H1 (cell line): Measurements from ENCODE around the gene DDN. TPM values are rescaled to one million over a fixed set of nuclear protein-coding genes. Genes with fewer than 3 reads are reported as not detected.

ENCODE experiments used
- CTCF ChIA-PET: fragments of 300-600 bp; sonication (Branson Sonifier 250); formaldehyde crosslinking; loops from one replicate; lab custom pipeline; 2021; ENCODE audit not compliant: partially characterized antibody; lab: Charles Lee
- POLR2A ChIA-PET: fragments of 300-600 bp; sonication (Branson Sonifier 250); formaldehyde crosslinking; loops from one replicate; lab custom pipeline; 2021; ENCODE audit warnings: inconsistent platforms; ENCODE audit not compliant: partially characterized antibody; lab: Charles Lee
- DNase-seq, 2 experiments: peaks; one replicate each; pipeline versions ENCODE4 v3.0.0 to v3.0.0-alpha.2; 2010 to 2022; ENCODE audit warnings: low spot score in 2 of 2, low read depth in 1 of 2, mixed read lengths in 1 of 2
- FAIRE-seq: peaks from 2 replicates; lab custom pipeline; 2011; peaks lifted over from hg19 to GRCh38; lab: Jason Lieb, UNC
- H2AFZ ChIP-seq: 2 replicates; pipeline ENCODE4 v1.8.1; 2012; ENCODE audit warnings: low read length, inconsistent platforms
- H2AK5ac ChIP-seq: 2 replicates; pipeline ENCODE4 v1.6.1; 2013; ENCODE audit warnings: low read depth, low read length
- H2BK120ac ChIP-seq: replicated peaks from 2 replicates; pipeline ENCODE3; 2013; ENCODE audit warnings: low read depth, low read length, inconsistent platforms
- H2BK12ac ChIP-seq: 2 replicates; pipeline ENCODE4 v1.6.1; 2013; ENCODE audit warnings: low read depth, low read length
- H2BK15ac ChIP-seq: 2 replicates; pipeline ENCODE4 v1.6.1; 2013; ENCODE audit warnings: low read length
- H2BK20ac ChIP-seq: 2 replicates; pipeline ENCODE4 v1.6.1; 2013; ENCODE audit warnings: low read length
- H2BK5ac ChIP-seq: 2 replicates; pipeline ENCODE4 v1.6.1; 2013; ENCODE audit warnings: low read depth, low read length
- H3K14ac ChIP-seq: 2 replicates; pipeline ENCODE4 v1.6.1; 2013; ENCODE audit warnings: inconsistent platforms; ENCODE audit not compliant: insufficient read length
- H3K18ac ChIP-seq: 2 replicates; pipeline ENCODE4 v1.6.1; 2013; ENCODE audit warnings: low read length; ENCODE audit errors: extremely low read depth
- H3K23ac ChIP-seq: 2 replicates; pipeline ENCODE4 v1.6.1; 2013; ENCODE audit warnings: inconsistent platforms; ENCODE audit not compliant: insufficient read length
- H3K23me2 ChIP-seq: 2 replicates; pipeline ENCODE4 v1.6.1; 2013; ENCODE audit warnings: low read depth, low read length
- H3K27ac ChIP-seq: 2 replicates; pipeline ENCODE4 v1.6.1; 2011; ENCODE audit warnings: low read depth, low read length, inconsistent platforms
- H3K27me3 ChIP-seq, 4 experiments: replicated peaks in 1 of 4; 1 replicate in 1 of 4; 2 replicates in 3 of 4; pipeline versions ENCODE4 v1.6.1 to v1.8.1; 2011 to 2013; ENCODE audit warnings: low read length in 3 of 4, mild to moderate bottlenecking in 3 of 4, inconsistent platforms in 2 of 4, mixed read lengths in 2 of 4, moderate library complexity in 1 of 4; ENCODE audit not compliant: control insufficient read depth in 3 of 4, insufficient read depth in 3 of 4; ENCODE audit errors: extremely low read depth in 1 of 4
- H3K36me3 ChIP-seq, 4 experiments: 2 replicates each; pipeline versions ENCODE4 v1.6.1 to v1.8.1; 2011 to 2013; ENCODE audit warnings: mild to moderate bottlenecking in 4 of 4, low read length in 3 of 4, moderate library complexity in 2 of 4, control low read depth in 1 of 4, inconsistent platforms in 1 of 4; ENCODE audit not compliant: insufficient read depth in 4 of 4, control insufficient read depth in 2 of 4
- H3K4ac ChIP-seq: replicated peaks from 2 replicates; pipeline ENCODE3; 2013; ENCODE audit warnings: low read length, low read depth, mixed read lengths, inconsistent platforms; ENCODE audit not compliant: insufficient read length
- H3K4me1 ChIP-seq, 4 experiments: replicated peaks in 1 of 4; 1 replicate in 1 of 4; 2 replicates in 3 of 4; pipeline versions ENCODE4 v1.6.1 to v1.8.1; 2011 to 2013; ENCODE audit warnings: low read length in 3 of 4, inconsistent platforms in 2 of 4, mixed read lengths in 1 of 4; ENCODE audit not compliant: insufficient read depth in 4 of 4, control insufficient read depth in 3 of 4
- H3K4me2 ChIP-seq, 2 experiments: 2 replicates each; pipeline versions ENCODE4 v1.6.1 to v1.8.1; 2011 to 2013; ENCODE audit warnings: low read depth in 2 of 2, low read length in 2 of 2, control low read depth in 1 of 2, inconsistent platforms in 1 of 2, mild to moderate bottlenecking in 1 of 2; ENCODE audit not compliant: insufficient read depth in 1 of 2
- H3K4me3 ChIP-seq, 4 experiments: fragments of 200-600, 300-600 bp in 1 of 4; sonication (generic), shearing (Covaris generic), sonication (Bioruptor Twin) in 1 of 4; 2 replicates each; pipeline versions ENCODE4 v1.5.1 to v1.8.1; 2011 to 2016; ENCODE audit warnings: low read length in 4 of 4, low read depth in 3 of 4, control low read depth in 2 of 4, inconsistent platforms in 2 of 4, mild to moderate bottlenecking in 2 of 4, mixed read lengths in 1 of 4, moderate library complexity in 1 of 4; ENCODE audit not compliant: insufficient read depth in 2 of 4; ENCODE audit errors: extremely low read depth in 1 of 4
- H3K56ac ChIP-seq: replicated peaks from 2 replicates; pipeline ENCODE3; 2013; ENCODE audit warnings: low read depth, mild to moderate bottlenecking, mixed read lengths, low read length, inconsistent platforms; ENCODE audit not compliant: insufficient read length
- H3K79me1 ChIP-seq: 2 replicates; pipeline ENCODE4 v1.6.1; 2013; ENCODE audit warnings: low read depth, low read length, control low read depth
- H3K79me2 ChIP-seq, 2 experiments: 2 replicates each; pipeline versions ENCODE4 v1.6.1 to v1.8.1; 2012 to 2013; ENCODE audit warnings: low read length in 2 of 2, mild to moderate bottlenecking in 2 of 2, inconsistent platforms in 1 of 2; ENCODE audit not compliant: insufficient read depth in 2 of 2, control insufficient read depth in 1 of 2
- H3K9ac ChIP-seq, 4 experiments: replicated peaks in 1 of 4; 1 replicate in 1 of 4; 2 replicates in 3 of 4; pipeline versions ENCODE4 v1.6.1 to v1.8.1; 2011 to 2013; ENCODE audit warnings: low read depth in 3 of 4, low read length in 3 of 4, control low read depth in 2 of 4, mild to moderate bottlenecking in 2 of 4, moderate library complexity in 2 of 4, inconsistent platforms in 1 of 4; ENCODE audit errors: extremely low read depth in 1 of 4
- H3K9me3 ChIP-seq, 2 experiments: 2 replicates each; pipeline versions ENCODE4 v1.6.1 to v1.8.1; 2012 to 2013; ENCODE audit warnings: mild to moderate bottlenecking in 2 of 2, moderate library complexity in 2 of 2, control low read depth in 1 of 2, inconsistent platforms in 1 of 2, low read depth in 1 of 2, low read length in 1 of 2, mixed read lengths in 1 of 2; ENCODE audit not compliant: insufficient read depth in 2 of 2
- H4K20me1 ChIP-seq, 2 experiments: replicated peaks in 1 of 2; 2 replicates each; pipeline versions ENCODE3 to v1.8.1; 2011 to 2013; ENCODE audit warnings: inconsistent platforms in 2 of 2, low read length in 2 of 2, mild to moderate bottlenecking in 1 of 2; ENCODE audit not compliant: insufficient read depth in 2 of 2, control insufficient read depth in 1 of 2
- H4K5ac ChIP-seq: 2 replicates; pipeline ENCODE4 v1.6.1; 2013; ENCODE audit warnings: low read length, low read depth, mixed read lengths, inconsistent platforms; ENCODE audit not compliant: insufficient read length
- H4K8ac ChIP-seq: 2 replicates; pipeline ENCODE4 v1.8.0; 2013; ENCODE audit warnings: mild to moderate bottlenecking, moderate library complexity, low read length, inconsistent platforms; ENCODE audit not compliant: insufficient read depth; ENCODE audit errors: extremely low read depth
- H4K91ac ChIP-seq: replicated peaks from 2 replicates; pipeline ENCODE3; 2013; ENCODE audit warnings: low read length, mixed read lengths, inconsistent platforms; ENCODE audit not compliant: insufficient read length
- BACH1 ChIP-seq: IDR thresholded peaks from 2 replicates; pipeline ENCODE4 v1.6.1; 2012; ENCODE audit warnings: low read length, improper control_type of control experiment
- CHD1 ChIP-seq: IDR thresholded peaks from 2 replicates; pipeline ENCODE4 v1.6.1; 2012; ENCODE audit warnings: low read depth, low read length, improper control_type of control experiment
- CHD2 ChIP-seq: IDR thresholded peaks from 2 replicates; pipeline ENCODE4 v1.6.1; 2012; ENCODE audit warnings: low read length, improper control_type of control experiment
- EGR1 ChIP-seq: IDR thresholded peaks from 2 replicates; pipeline ENCODE4 v1.6.1; 2011; ENCODE audit warnings: low read depth, low read length, borderline replicate concordance
- EZH2 ChIP-seq: fragments of 200-600 bp; sonication (generic); IDR thresholded peaks from 2 replicates; pipeline ENCODE4 v1.7.1; 2012; ENCODE audit warnings: low read depth, mild to moderate bottlenecking, moderate library complexity, low read length, inconsistent platforms; ENCODE audit not compliant: severe bottlenecking
- KDM5A ChIP-seq: fragments of 200-600 bp; IDR thresholded peaks from 2 replicates; pipeline ENCODE4 v1.7.1; 2012; ENCODE audit warnings: mild to moderate bottlenecking, low read length, inconsistent platforms, mixed read lengths
- NANOG ChIP-seq: IDR thresholded peaks from 2 replicates; pipeline ENCODE4 v1.6.1; 2011; ENCODE audit warnings: low read length, low read depth, mild to moderate bottlenecking, inconsistent platforms; ENCODE audit not compliant: insufficient read depth, poor library complexity, severe bottlenecking
- PHF8 ChIP-seq: fragments of 200-600 bp; sonication (generic); conservative IDR thresholded peaks from 2 replicates; pipeline ENCODE4 v1.7.1; 2012; ENCODE audit warnings: low read depth, mild to moderate bottlenecking, inconsistent platforms, low read length, moderate library complexity
- SP2 ChIP-seq: IDR thresholded peaks from 2 replicates; pipeline ENCODE4 v1.6.1; 2012; ENCODE audit warnings: mild to moderate bottlenecking, low read length, inconsistent platforms
- SUZ12 ChIP-seq: fragments of 200-600 bp; sonication (generic); IDR thresholded peaks from 2 replicates; pipeline ENCODE4 v1.6.1; 2012; ENCODE audit warnings: mild to moderate bottlenecking, inconsistent platforms, low read length, moderate library complexity, mixed read lengths
- TAF1 ChIP-seq: IDR thresholded peaks from 2 replicates; pipeline ENCODE4 v1.6.1; 2011; ENCODE audit warnings: mild to moderate bottlenecking, low read depth, low read length
- ZNF274 ChIP-seq: IDR thresholded peaks from 2 replicates; pipeline ENCODE4 v1.7.0; 2012; ENCODE audit warnings: low read length, borderline replicate concordance; ENCODE audit errors: extremely low read depth
- WGBS, 2 experiments: shearing (Covaris generic) in 1 of 2; methylation state at CpG; one replicate each; pipeline versions ENCODE4 v1.1.6 to v1.1.7; 2013 to 2015; ENCODE audit warnings: low lambda C conversion rate in 2 of 2, mixed read lengths in 2 of 2, inconsistent platforms in 1 of 2, low coverage in 1 of 2, missing lambda C conversion rate in 1 of 2; ENCODE audit not compliant: insufficient replicate concordance in 2 of 2, insufficient coverage in 1 of 2, insufficient read length in 1 of 2; ENCODE audit errors: extremely low coverage in 1 of 2, missing lambda C conversion rate in 1 of 2; 5-methylcytosine and 5-hydroxymethylcytosine counted together
- polyA plus RNA-seq, 7 experiments: library from polyadenylated mRNA; depleted of rRNA in 3 of 7; stranded (reverse) in 5 of 7; unstranded in 2 of 7; fragments of >200 nt in 5 of 7; fragments of 200-250 nt in 2 of 7; gene quantifications; 1 replicate in 5 of 7; 2 replicates in 1 of 7; 4 replicates in 1 of 7; pipeline versions ENCODE4 v1.2.1 to v1.2.3, GENCODE V29; 2011 to 2013; ENCODE audit warnings: missing spikeins in 2 of 7, mixed read lengths in 2 of 7
- total RNA-seq: library from RNA; stranded (reverse); fragmentation: NEBNext Ultra II Directional; extraction: Animal tissue kit (Norgen Biotek cat#: 25700); gene quantifications from 2 replicates; pipeline ENCODE4 v1.2.1, GENCODE V29; 2021
- TF ChIP-seq, protein P1 (sequence below): IDR thresholded peaks from 2 replicates; pipeline ENCODE4 v1.6.1; 2011; ENCODE audit warnings: low read length, improper control_type of control experiment

Gene DDN
- total and polyA plus RNA-seq, 2 of the 8 experiments (the other 6 are each of a cell fraction or from before 2014, with no cell fraction given), result 0.14 to 0.30 TPM

DNA sequence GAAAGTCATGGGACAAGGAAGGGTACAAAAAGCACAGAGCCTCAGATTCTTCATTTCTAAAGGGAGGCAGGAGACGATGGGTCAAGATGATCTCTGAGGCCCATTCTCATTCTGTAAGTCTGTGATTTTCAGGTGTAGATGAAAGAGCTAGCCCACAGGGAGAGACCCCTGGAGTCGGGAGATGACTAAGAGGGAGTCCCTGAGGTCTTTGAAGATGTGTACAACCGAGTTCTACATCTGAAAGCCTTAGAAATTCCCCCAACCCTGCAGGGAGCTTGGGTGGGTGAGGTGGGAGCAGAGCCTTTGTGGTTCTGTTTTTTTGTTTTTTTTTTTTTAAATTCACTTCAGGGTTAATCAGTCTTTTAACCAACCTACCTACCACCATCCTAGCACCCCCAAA lies 30.7 kb downstream of the DDN start:
- Histone ChIP-seq H3K27me3 (peaks cover 40 to 67% (median 65%) of the 10 kb centered on the region in 4 experiments), H3K18ac (no peak overlapping the region; the same call in 1 of the 2 replicates), H3K9ac (no peak overlapping the region), H3K79me2 (no peaks in the 10 kb centered on the region), H2BK20ac (0 out of 2 replicates have a peak overlapping the region, but pooled peaks have one; percentile 6), H2BK120ac (no peak overlapping the region), H3K14ac (no peak overlapping the region), H3K9me3 (no peaks in the 10 kb centered on the region), H3K23me2 (peaks cover 7% of the 10 kb centered on the region), H3K79me1 (no peaks in the 10 kb centered on the region), H3K27ac (no peak overlapping the region), H3K36me3 (no peaks in the 10 kb centered on the region; a peak in 1 of 8 replicates), H4K5ac (no peak overlapping the region), H3K23ac (no peak overlapping the region), H2BK12ac (0 out of 2 replicates have a peak overlapping the region, but pooled peaks have one; percentile 86), H2AK5ac (no peak overlapping the region), H3K4ac (no peak overlapping the region), H2BK5ac (no peak overlapping the region), H2BK15ac (peak overlapping the region; percentile 20; the same call in 1 of the 2 replicates), H4K91ac (no peak overlapping the region), H4K8ac (no peak overlapping the region), H2AFZ (no peak overlapping the region), H3K4me3 (peak overlapping the region in 1 of 4 experiments; percentile 56; a peak in 2 of 8 replicates), H3K4me2 (peak overlapping the region; percentile 87 to 96; a peak in 3 of 4 replicates), H3K4me1 (peaks cover 39 to 56% (median 46%) of the 10 kb centered on the region in 4 experiments), H3K56ac (no peak overlapping the region), H4K20me1 (peaks cover 0 to 10% of the 10 kb centered on the region in 2 experiments)
- ChIA-PET POLR2A (interaction anchor here (0.7 to 6.9 kb wide), 11 partner anchors 11 to 162 kb away, joined by 3 to 65 read pairs (median 4); partner anchors contain the start of genes ARF3, CACNB3, DDN and FKBP11), CTCF (interaction anchor here (1.0 to 40.8 kb wide), 14 partner anchors 8 to 157 kb away, joined by 3 to 1336 read pairs (median 5); partner anchors contain the start of genes ARF3, DDN and WNT1)
- 10% methylated on average over 3 of the region's 3 CpGs; no CpG with 5 or more reads in 1 of the 2 experiments for WGBS, 2 experiments
- FAIRE-seq, result no peak
- DNase-seq, result no peak
- TF ChIP-seq CHD1, result no peak
- no peak for TF ChIP-seq EZH2
- no peak for TF ChIP-seq KDM5A
- no peak for TF ChIP-seq EGR1
- no peak for TF ChIP-seq BACH1
- TF ChIP-seq ZNF274, result no peak
- TF ChIP-seq SP2, result no peak
- no peak for TF ChIP-seq SUZ12
- TF ChIP-seq NANOG, result no peak
- TF ChIP-seq CHD2, result no peak
- TF ChIP-seq PHF8, result no peak
- TF ChIP-seq, protein P1, sequence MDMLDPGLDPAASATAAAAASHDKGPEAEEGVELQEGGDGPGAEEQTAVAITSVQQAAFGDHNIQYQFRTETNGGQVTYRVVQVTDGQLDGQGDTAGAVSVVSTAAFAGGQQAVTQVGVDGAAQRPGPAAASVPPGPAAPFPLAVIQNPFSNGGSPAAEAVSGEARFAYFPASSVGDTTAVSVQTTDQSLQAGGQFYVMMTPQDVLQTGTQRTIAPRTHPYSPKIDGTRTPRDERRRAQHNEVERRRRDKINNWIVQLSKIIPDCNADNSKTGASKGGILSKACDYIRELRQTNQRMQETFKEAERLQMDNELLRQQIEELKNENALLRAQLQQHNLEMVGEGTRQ, result no peak
- TF ChIP-seq TAF1, result no peak
